ENCODE measurements around the gene CCR2.
A peak's percentile ranks its signal among the peaks of the same experiment; 100 is the strongest.

Gene CCR2

GRCh38 chr3:46356276-46356675, 2.4 kb downstream of the CCR2 start:
- no peak for DNase-seq

GRCh38 chr3:46356909-46357308, 3.0 kb downstream of the CCR2 start:
- DNase-seq = peak in 1 of 2 experiments; percentile 5

DNA sequence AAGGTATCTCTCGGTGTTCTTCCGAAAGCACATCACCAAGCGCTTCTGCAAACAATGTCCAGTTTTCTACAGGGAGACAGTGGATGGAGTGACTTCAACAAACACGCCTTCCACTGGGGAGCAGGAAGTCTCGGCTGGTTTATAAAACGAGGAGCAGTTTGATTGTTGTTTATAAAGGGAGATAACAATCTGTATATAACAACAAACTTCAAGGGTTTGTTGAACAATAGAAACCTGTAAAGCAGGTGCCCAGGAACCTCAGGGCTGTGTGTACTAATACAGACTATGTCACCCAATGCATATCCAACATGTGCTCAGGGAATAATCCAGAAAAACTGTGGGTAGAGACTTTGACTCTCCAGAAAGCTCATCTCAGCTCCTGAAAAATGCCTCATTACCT, 4.6 kb downstream of the CCR2 start:
- DNase-seq = no peak

DNA sequence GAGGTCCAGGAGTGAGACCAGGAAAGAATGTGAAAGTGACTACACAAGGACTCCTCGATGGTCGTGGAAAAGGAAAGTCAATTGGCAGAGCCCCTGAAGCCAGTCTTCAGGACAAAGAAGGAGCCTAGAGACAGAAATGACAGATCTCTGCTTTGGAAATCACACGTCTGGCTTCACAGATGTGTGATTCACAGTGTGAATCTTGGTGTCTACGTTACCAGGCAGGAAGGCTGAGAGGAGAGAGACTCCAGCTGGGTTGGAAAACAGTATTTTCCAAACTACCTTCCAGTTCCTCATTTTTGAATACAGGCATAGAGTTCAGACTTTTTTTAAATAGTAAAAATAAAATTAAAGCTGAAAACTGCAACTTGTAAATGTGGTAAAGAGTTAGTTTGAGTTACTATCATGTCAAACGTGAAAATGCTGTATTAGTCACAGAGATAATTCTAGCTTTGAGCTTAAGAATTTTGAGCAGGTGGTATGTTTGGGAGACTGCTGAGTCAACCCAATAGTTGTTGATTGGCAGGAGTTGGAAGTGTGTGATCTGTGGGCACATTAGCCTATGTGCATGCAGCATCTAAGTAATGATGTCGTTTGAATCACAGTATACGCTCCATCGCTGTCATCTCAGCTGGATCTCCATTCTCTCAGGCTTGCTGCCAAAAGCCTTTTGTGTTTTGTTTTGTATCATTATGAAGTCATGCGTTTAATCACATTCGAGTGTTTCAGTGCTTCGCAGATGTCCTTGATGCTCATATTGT, 6.0 kb downstream of the CCR2 start:
- peak in 1 of 2 experiments; percentile 16 for DNase-seq

DNA sequence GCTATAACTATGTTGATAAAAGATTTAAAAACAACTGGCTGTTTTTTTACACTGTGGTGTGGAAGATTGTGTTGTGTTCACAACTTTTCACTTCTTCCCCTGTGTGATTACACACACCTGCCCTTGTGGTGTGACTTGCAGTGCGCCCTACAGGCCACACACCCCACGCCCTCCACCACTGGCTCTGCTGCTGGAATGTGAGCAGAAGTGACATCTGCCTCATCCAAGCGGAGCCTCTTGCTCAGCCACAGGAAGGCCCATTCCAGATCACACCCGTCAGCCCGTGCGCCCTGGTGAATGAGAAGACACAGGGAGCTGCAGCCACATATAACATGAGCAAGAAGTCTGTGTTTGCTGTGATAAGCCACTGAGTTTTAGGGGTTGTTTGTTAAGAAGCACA, 7.0 kb downstream of the CCR2 start:
- DNase-seq = no peak

DNA sequence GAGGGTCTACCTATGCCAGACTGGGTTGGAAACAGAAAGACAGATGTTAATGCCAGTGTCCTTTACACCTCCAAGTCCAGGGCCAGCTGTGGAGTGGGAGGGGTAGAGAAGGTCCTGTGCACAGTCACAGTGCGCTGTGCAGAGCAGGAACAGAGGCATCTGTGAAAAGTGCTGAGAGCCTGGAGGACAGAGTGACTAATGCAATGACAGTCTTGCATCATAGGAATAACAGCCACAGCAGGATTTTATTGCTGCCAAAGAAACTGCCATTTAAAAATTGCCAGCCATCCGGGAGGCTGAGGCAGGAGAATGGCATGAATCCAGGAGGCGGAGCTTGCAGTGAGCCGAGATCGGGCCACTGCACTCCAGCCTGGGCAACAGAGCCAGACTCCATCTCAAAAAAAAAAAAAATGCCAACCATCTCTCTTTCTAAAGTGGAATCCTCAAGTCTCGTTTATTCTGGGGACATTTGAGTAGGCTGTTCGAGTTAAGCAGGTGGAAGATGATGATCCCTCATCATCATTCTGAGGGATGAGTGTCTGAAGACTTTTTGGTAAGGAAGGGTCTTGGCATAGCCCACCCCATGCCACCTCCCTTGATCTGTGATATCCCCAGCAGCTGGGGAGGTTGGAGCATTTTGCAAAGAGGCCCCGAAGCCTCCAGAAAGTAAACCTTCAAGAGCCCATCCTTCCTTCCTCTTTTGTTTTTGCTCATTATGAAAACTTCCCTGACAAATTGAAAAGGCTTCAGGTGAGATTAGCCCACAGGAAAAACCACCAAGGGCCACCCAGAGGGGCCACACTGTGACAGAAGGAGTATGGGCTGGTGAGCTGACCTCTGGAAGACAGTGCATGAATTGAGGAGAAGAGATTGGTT, 7.7 kb downstream of the CCR2 start:
- DNase-seq = no peak

- no peak for DNase-seq
Observed at GRCh38 chr3:46365041-46365440, 11.1 kb downstream of the CCR2 start.

- DNase-seq = no peak
Observed at GRCh38 chr3:46365737-46366524, 12.0 kb downstream of the CCR2 start.

GRCh38 chr3:46367811-46368210, 13.9 kb downstream of the CCR2 start:
- DNase-seq = no peak

DNA sequence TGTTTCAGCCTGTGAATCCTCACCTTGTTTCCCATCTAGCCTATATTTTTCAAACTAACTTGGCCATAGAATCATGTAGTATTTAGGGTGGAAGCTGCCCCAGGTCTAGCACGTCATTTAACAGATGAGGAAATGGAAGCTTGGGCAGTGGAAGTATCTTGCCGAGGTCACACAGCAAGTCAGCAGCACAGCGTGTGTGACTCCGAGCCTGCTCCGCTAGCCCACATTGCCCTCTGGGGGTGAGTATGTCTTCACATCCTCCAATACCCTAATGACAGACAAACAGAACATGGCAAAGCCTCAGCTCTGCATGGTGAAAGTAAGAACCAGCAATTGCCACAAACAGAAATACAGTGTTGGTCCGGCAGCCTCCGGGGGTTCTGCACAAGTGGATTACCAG, 14.7 kb downstream of the CCR2 start:
- peak; percentile 12 to 17 for DNase-seq

- DNase-seq = no peak
Observed at GRCh38 chr3:46369151-46369550, 15.2 kb downstream of the CCR2 start.

DNA sequence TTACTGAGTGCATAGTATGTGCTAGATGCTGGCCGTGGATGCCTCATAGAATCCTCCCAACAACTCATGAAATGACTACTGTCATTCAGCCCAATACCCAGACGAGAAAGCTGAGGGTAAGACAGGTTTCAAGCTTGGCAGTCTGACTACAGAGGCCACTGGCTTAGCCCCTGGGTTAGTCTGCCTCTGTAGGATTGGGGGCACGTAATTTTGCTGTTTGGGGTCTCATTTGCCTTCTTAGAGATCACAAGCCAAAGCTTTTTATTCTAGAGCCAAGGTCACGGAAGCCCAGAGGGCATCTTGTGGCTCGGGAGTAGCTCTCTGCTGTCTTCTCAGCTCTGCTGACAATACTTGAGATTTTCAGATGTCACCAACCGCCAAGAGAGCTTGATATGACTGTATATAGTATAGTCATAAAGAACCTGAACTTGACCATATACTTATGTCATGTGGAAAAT, 15.8 kb downstream of the CCR2 start:
- DNase-seq = no peak

DNA sequence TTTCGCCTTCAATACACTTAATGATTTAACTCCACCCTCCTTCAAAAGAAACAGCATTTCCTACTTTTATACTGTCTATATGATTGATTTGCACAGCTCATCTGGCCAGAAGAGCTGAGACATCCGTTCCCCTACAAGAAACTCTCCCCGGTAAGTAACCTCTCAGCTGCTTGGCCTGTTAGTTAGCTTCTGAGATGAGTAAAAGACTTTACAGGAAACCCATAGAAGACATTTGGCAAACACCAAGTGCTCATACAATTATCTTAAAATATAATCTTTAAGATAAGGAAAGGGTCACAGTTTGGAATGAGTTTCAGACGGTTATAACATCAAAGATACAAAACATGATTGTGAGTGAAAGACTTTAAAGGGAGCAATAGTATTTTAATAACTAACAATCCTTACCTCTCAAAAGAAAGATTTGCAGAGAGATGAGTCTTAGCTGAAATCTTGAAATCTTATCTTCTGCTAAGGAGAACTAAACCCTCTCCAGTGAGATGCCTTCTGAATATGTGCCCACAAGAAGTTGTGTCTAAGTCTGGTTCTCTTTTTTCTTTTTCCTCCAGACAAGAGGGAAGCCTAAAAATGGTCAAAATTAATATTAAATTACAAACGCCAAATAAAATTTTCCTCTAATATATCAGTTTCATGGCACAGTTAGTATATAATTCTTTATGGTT, 17.1 kb downstream of the CCR2 start, which contains the start of gene CCR5:
CCR5 (plus strand) TSS at position 108 of the 680 bp plus-strand sequence. CDS start 1,957 bp downstream, outside the sequence.
- DNase-seq = no peak

GRCh38 chr3:46371519-46372340, 17.8 kb downstream of the CCR2 start:
- DNase-seq = no peak

GRCh38 chr3:46372492-46373359, 18.8 kb downstream of the CCR2 start:
- DNase-seq = no peak

- DNase-seq = no peak
Observed at GRCh38 chr3:46374755-46375154, 20.8 kb downstream of the CCR2 start.

DNA sequence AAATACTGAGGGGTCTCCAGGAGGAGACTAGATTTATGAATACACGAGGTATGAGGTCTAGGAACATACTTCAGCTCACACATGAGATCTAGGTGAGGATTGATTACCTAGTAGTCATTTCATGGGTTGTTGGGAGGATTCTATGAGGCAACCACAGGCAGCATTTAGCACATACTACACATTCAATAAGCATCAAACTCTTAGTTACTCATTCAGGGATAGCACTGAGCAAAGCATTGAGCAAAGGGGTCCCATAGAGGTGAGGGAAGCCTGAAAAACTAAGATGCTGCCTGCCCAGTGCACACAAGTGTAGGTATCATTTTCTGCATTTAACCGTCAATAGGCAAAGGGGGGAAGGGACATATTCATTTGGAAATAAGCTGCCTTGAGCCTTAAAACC, 21.3 kb downstream of the CCR2 start:
- DNase-seq = no peak

DNA sequence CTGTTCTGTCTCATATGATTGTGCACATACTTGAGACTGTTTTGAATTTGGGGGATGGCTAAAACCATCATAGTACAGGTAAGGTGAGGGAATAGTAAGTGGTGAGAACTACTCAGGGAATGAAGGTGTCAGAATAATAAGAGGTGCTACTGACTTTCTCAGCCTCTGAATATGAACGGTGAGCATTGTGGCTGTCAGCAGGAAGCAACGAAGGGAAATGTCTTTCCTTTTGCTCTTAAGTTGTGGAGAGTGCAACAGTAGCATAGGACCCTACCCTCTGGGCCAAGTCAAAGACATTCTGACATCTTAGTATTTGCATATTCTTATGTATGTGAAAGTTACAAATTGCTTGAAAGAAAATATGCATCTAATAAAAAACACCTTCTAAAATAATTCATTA, 21.9 kb downstream of the CCR2 start:
- no peak for DNase-seq

- DNase-seq = peak; percentile 17 to 43
Observed at GRCh38 chr3:46378426-46378942, 24.6 kb downstream of the CCR2 start.
